ENCODE results near the gene JADE2.

Gene JADE2

DNA sequence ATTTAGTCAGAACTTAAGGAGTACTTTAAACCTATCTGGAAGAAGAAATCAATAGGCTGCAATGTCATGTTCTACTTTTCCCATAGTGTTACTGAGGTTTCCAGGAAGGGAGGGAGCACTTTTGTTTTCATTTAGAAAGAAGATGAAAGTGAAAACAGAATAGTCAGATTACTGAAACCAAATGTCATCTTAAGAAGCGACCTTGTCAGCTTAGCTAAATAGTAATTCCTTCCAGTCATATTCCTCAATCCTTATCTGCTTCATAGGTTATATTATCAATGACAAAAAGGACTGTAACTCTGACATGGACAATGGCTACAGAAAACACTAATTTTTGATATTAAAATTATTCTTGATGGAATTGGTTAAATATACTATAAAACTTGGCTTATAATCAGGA lies 79.4 kb downstream of the JADE2 start:
- intact Hi-C loops (cut with DNase I), result no loop called here
- no peak for DNase-seq

DNA sequence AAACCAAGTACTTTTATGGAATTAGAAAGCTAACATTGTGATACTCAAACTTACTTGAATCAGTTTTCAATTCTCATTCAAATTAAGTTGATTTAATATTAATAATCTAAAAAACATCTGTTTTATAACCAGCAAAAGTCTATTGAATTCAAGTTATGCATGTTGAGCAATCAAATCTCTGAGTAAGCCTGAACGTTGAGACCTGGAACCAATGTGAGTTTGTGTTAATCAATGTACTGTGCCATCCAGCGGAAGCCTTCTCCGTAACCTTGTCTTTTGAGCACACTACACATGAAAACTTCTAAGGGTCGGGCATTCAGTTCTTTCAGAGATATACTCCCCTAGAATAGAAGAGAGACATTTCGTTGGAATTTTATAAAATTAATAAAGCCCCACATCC lies 81.3 kb downstream of the JADE2 start:
- intact Hi-C loops (cut with DNase I), result no loop called here
- DNase-seq, result no peak

- intact Hi-C loops (cut with DNase I), result no loop called here
- DNase-seq, result no peak
Measured at GRCh38 chr5:134608555-134608954, 83.1 kb downstream of the JADE2 start.

DNA sequence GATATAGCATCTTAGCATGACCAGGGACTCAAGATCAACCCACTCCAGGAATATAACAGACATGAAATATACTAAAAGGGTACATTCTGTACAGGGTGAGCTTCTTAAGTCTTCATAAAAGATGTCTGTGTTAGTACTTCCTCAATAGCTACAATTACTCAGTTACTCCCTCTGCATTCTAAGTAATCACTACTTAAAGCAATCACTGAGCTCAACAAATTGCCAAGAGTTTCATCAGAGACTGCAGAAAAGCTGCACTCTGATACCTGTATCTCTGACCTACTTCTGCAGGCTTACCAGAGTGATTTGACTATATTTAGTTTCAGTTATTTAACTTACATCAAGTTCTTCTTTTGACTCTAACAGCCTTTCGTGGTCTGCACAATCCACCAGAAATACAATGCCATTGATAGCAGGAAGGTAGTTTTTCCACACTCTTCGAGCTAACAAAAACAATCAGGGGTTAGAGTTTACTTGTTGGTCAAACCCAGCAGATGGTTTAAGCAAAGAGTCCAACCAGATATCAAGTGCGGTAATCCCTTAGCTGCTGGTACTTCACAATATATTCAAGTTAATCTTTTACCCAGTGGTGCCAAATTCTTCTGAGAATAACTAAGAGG lies 83.9 kb downstream of the JADE2 start:
- intact Hi-C loops (cut with DNase I), result no loop called here
- DNase-seq, result no peak

DNA sequence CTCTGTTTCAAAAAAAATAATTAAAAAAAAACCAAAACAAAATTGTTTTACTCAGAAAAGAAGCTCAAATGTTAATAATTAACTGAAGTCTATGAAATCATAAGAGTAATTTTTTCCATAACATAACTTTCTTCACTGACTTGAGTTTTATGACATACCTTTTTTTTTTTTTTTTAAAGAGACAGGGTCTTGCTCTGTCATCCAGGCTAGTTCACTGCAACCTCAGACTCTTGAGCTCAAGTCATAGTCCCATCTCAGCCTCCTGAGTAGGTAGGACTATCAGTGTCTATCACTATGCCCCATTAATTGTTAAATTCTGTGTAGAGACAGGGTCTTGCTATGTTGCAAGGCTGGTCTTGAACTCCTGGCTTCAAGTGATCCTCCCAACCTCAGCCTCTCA lies 85.3 kb downstream of the JADE2 start:
- intact Hi-C loops (cut with DNase I), result no loop called here
- DNase-seq, result no peak

DNA sequence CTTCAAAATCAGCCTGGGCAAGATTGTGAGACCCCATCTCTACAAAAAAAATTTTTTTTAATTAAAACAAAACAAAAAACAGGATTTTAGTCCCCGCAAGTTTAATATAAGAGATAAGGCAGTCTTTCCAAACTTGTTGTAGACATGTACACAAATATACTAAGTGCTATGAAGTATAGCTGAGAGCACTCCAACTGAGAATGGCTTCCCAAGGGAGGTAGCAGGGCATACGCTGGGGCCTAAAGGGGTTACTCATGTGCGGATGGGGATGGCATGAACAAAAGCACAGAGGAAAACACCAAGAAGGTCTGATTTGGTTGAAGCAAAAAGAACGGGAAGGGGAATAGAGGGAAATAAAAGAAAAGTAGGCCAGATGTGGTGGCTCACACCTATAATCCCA lies 86.0 kb downstream of the JADE2 start:
- intact Hi-C loops (cut with DNase I), result no loop called here
- no peak for DNase-seq

- intact Hi-C loops (cut with DNase I), result no loop called here
Measured at GRCh38 chr5:134614450-134615085, 89.1 kb downstream of the JADE2 start.

DNA sequence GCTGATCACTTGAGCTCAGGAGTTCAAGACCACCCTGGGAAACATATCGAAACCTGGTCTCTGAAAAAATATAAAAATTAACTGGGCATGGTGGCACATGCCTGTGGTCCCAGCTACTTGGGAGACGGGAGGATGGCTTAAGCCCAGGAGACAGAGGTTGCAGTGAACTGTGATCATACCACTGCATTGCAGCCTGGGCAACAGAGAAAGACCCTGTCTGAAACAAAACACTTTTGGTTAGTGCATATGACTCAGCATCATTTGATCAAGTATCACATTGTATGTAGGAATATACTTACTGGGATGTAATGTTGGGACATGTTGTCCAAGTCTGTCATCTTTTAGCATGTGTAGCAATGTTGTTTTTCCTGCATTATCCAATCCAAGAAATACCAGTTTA lies 95.2 kb downstream of the JADE2 start:
- intact Hi-C loops (cut with DNase I), result no loop called here
- DNase-seq, result no peak

More at GRCh38 chr5:134614450-134615085, 89.1 kb downstream of the JADE2 start:
- no peak for DNase-seq

DNA sequence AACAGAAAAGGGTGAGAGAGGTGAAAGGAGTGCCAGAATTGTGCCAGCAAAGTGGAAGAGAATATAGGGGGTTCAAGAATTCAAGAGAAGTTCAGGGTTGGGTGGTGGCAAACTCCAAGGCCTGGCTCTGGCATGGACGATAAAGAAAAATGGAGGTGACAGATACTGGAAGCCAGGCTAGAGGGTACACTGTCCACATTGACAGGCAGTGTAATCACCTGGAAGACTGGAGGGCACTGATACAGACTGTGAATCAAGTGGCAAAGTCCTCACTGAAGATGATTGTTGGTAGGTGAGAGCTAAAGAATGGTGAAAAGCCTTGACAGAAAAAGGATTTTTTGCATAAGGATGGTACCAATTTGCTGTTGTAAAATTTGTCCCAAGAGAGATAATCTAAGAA lies 100.1 kb downstream of the JADE2 start:
- no peak for DNase-seq
- intact Hi-C loops (cut with DNase I), result no loop called here

- intact Hi-C loops (cut with DNase I), result no loop called here
- no peak for DNase-seq
Measured at GRCh38 chr5:134626369-134627014, 101.0 kb downstream of the JADE2 start.
